ENCODE measurements around the gene PIGB.
A peak's percentile ranks its signal among the peaks of the same experiment; 100 is the strongest.
"Not testable (repeated sequence)": the region's sequence is repeated elsewhere in the genome, so short reads cannot be mapped to it uniquely, and the experiment has no call there.

PIGB gene

DNA sequence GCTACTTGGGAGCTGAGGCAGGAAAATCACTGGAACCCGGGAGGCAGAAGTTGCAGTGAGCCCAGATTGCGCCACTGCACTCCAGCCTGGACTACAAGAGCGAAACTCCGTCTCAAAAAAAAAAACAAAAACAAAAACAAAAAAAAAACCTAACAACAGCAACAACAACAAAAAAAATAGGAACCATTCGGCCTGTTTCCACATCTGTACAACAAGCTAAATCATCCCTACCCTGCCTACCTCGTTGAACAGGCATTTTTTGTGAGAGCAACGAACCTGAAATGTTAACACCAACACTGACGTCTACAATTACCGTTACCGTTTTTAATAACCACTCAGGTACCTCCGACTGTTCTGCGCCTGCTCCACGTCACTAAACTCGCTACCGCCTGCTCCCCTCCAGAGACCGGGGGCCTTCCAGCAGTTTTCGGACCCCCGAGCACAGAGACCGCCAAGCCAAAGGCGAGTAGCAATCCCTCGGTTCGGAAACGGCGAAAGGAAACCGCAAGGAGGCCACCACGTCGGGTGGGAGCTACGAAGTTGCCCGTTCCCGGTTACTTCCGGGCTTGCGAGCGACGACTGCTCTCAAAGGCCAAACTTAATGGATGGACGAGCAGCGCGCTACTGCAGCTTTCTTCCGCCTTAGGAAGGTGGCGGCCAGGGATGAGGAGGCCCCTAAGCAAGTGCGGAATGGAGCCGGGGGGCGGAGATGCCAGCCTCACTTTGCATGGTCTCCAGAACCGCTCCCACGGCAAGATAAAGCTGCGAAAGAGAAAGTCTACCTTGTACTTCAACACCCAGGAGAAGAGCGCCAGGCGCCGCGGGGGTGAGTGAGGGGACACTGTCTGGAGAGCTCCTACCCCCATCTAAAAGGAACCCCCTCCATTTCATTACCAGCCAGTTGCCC, at the start of gene PIGB, which contains the start of gene PIGBOS1:
Gene PIGB (plus strand): TSS at position 635 of the 907 bp plus-strand sequence. CDS start 29 bp downstream, at position 664.
Gene PIGBOS1 (minus strand): TSS at position 536 of the 907 bp plus-strand sequence. CDS start 1,331 bp downstream, outside the sequence.
- Mint-ChIP-seq H3K4me3 (peak within 1 kb of the TSS; percentile 97), H3K36me3 (ENCODE audit: low read depth) (peaks cover 24% of the 10 kb centered on the region), H3K27me3 (ENCODE audit: low read depth) (no peaks in the 10 kb centered on the region), H3K9me3 (no peaks in the 10 kb centered on the region), H3K27ac (peak within 1 kb of the TSS; percentile 96), H3K4me1 (ENCODE audit: low read depth) (peaks cover 46% of the 10 kb centered on the region)

DNA sequence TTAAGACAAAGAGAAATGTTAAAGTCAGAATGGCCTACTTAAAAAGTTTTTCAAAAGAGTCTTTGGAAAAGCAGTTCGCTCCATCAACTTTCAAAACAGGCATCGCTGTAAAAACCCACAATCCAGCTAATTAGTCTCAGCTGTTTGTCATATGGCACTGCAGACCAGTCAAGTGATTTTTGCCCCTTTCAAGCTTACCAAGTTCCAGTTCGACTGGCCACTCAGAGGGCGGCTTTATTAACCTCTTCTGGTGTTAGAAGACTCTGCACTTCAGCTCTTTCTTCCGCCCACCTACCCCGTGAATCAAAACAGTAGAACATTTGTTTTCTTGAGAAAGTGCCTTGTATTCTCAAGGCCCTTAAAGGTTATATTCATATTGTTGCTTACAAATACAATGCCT, 48.7 kb upstream of the PIGB start:
- no peak overlapping the region for H3K27ac Mint-ChIP-seq
- peaks cover 66% of the 10 kb centered on the region for H3K4me1 Mint-ChIP-seq (ENCODE audit: low read depth)
- H3K4me3 Mint-ChIP-seq: no peak overlapping the region
- no peaks in the 10 kb centered on the region for H3K27me3 Mint-ChIP-seq (ENCODE audit: low read depth)
- H3K36me3 Mint-ChIP-seq (ENCODE audit: low read depth): peaks cover 43% of the 10 kb centered on the region
- H3K9me3 Mint-ChIP-seq: no peaks in the 10 kb centered on the region

DNA sequence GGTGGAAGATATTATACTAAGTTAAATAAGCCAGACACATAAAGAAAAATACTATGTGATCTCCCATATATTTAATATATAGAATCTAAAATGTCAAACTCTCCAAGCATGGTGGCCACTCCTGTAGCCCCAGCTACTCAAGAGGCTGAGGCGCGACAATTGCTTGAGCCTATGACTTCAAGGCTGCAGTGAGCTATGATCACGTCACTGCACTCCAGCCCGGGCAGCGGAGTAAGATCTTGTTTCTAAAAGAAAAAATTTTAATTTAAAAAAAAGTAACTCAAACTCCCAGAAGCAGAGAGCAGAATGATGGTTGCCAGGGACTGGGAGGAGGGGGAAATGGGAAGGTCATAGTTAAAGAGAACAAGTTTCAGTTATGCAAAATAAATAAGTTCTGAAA, 42.7 kb upstream of the PIGB start:
- peaks cover 71% of the 10 kb centered on the region for H3K4me1 Mint-ChIP-seq (ENCODE audit: low read depth)
- peak overlapping the region; percentile 53 for H3K4me3 Mint-ChIP-seq
- H3K27me3 Mint-ChIP-seq (ENCODE audit: low read depth): no peaks in the 10 kb centered on the region
- no peaks in the 10 kb centered on the region for H3K9me3 Mint-ChIP-seq
- H3K36me3 Mint-ChIP-seq (ENCODE audit: low read depth): peaks cover 29% of the 10 kb centered on the region
- peak overlapping the region; percentile 87 for H3K27ac Mint-ChIP-seq

DNA sequence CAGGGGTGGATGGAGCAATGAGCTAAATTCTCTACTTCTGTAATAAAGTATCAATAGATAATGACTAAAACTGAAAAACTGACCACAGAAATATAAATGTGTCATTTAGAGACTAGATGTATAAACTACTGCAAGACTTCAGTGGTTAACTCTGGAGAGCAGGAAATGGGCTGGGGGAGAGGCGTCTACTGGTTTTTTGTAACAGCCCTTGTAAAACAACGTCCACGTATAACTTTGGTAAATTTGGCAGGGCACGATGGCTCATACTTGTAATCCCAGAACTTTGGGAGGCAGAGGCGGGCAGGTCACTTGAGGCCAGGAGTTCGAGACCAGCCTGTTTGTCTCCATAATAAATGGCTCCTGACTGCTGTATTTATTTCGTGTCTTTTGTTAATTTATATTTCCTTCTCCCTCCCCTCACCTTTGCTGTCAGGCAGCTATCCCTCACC, 41.9 kb upstream of the PIGB start:
- H3K27ac Mint-ChIP-seq: peak overlapping the region; percentile 87
- no peaks in the 10 kb centered on the region for H3K27me3 Mint-ChIP-seq (ENCODE audit: low read depth)
- H3K36me3 Mint-ChIP-seq (ENCODE audit: low read depth): peaks cover 29% of the 10 kb centered on the region
- H3K4me1 Mint-ChIP-seq (ENCODE audit: low read depth): peaks cover 74% of the 10 kb centered on the region
- peak overlapping the region; percentile 56 for H3K4me3 Mint-ChIP-seq
- no peaks in the 10 kb centered on the region for H3K9me3 Mint-ChIP-seq

DNA sequence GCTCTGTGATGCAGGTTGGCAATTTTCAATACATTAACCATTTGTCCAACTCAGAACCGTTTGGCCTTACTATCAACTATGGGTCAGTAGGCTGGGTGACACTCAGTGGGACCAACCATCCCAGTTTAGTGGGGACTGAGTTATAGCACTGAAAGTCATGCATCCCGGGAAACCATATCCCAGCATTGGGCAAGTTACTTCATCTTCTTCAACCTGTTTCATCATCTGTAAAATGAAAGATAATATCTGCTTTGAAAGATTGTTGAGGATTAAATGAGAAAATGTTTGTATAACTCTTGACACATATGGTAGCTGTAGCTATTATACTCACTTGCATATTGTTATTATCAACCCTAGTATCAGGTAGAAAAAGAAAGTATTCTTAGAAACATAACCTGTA, 41.3 kb upstream of the PIGB start:
- peaks cover 27% of the 10 kb centered on the region for H3K36me3 Mint-ChIP-seq (ENCODE audit: low read depth)
- H3K27me3 Mint-ChIP-seq (ENCODE audit: low read depth): no peaks in the 10 kb centered on the region
- H3K4me3 Mint-ChIP-seq: peak overlapping the region; percentile 56
- H3K9me3 Mint-ChIP-seq: no peaks in the 10 kb centered on the region
- peak overlapping the region; percentile 87 for H3K27ac Mint-ChIP-seq
- peaks cover 77% of the 10 kb centered on the region for H3K4me1 Mint-ChIP-seq (ENCODE audit: low read depth)

DNA sequence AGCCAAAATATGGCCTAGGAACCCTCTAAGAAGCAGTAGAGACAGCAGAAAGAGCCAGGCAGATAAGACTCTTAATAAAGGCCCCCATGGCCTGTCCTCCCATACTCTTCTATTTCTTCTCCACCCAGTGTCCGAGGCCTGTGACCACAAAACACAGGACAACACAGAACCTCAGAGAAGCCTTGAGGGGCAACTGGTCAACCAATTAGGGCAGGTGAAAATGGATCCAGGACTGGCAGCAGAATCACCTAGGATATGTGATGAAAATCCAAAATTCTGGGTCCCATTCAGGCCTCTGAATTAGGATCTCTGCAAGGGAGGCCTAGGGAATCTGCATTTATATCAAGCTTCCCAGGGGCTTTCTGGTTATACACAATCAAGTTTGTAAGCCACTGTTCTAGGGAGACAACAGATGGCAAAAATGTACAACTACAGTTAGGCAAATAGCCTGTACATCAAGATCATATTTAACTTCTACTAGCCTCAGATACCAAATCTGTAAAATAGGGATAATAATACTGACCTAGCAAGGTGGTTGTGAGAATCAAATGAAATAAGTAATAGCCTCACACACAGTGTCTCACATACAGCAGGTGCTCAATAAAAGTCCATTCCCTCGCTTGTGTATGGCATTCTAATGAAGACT, 39.8 kb upstream of the PIGB start:
- peak overlapping the region; percentile 67 for H3K4me3 Mint-ChIP-seq
- H3K4me1 Mint-ChIP-seq (ENCODE audit: low read depth): peaks cover 78% of the 10 kb centered on the region
- no peaks in the 10 kb centered on the region for H3K9me3 Mint-ChIP-seq
- no peaks in the 10 kb centered on the region for H3K27me3 Mint-ChIP-seq (ENCODE audit: low read depth)
- peaks cover 19% of the 10 kb centered on the region for H3K36me3 Mint-ChIP-seq (ENCODE audit: low read depth)
- H3K27ac Mint-ChIP-seq: peak overlapping the region; percentile 97

DNA sequence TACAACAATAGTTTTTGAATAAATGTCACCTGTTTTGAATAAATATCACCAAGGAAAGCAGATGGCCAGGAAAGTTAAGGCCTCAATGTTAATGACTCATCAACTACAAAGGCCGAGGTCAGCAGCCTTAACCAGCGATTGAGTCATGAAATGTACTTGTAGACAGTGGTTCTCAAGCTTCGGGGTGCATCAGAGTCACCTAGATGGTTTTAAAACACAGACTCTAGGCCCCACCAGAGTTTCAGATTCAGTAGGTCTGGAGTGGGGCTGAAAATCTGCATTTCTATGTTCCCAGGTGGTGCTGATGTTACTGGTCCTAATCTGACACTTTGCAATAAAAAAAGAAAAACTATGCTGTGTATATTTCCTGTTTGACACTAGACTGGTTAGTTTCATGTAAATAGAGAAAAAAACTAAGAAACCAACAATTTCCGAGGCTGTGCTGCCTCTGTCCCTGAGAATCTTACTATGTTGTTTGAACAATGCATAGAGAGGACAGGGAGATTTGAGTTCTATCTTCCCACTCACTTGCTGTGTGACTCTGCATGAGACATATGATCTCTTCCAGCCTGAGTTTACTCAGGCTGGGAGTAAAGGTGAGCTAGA, 39.2 kb upstream of the PIGB start:
- Mint-ChIP-seq H3K27ac (peak overlapping the region; percentile 97), H3K27me3 (ENCODE audit: low read depth) (no peaks in the 10 kb centered on the region), H3K36me3 (ENCODE audit: low read depth) (peaks cover 20% of the 10 kb centered on the region), H3K4me3 (peak overlapping the region; percentile 67), H3K9me3 (no peaks in the 10 kb centered on the region), H3K4me1 (ENCODE audit: low read depth) (peaks cover 84% of the 10 kb centered on the region)

DNA sequence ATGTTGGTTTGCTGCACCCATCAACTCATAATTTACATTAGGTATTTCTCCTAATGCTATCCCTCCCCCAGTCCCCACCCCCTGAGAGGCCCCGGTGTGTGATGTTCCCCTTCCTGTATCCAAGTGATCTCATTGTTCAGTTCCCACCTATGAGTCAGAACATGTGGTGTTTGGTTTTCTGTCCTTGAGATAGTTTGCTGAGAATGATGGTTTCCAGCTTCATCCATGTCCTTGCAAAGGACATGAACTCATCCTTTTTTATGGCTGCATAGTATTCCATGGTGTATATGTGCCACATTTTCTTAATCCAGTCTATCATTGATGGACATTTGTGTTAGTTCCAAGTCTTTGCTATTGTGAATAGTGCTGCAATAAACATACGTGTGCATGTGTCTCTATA, 38.4 kb upstream of the PIGB start:
- H3K27ac Mint-ChIP-seq: peak overlapping the region; percentile 70
- not testable (repeated sequence) for H3K27me3 Mint-ChIP-seq (ENCODE audit: low read depth); H3K9me3 Mint-ChIP-seq
- H3K36me3 Mint-ChIP-seq (ENCODE audit: low read depth): peaks cover 15% of the 10 kb centered on the region
- H3K4me1 Mint-ChIP-seq (ENCODE audit: low read depth): peaks cover 87% of the 10 kb centered on the region
- H3K4me3 Mint-ChIP-seq: peak overlapping the region; percentile 40

DNA sequence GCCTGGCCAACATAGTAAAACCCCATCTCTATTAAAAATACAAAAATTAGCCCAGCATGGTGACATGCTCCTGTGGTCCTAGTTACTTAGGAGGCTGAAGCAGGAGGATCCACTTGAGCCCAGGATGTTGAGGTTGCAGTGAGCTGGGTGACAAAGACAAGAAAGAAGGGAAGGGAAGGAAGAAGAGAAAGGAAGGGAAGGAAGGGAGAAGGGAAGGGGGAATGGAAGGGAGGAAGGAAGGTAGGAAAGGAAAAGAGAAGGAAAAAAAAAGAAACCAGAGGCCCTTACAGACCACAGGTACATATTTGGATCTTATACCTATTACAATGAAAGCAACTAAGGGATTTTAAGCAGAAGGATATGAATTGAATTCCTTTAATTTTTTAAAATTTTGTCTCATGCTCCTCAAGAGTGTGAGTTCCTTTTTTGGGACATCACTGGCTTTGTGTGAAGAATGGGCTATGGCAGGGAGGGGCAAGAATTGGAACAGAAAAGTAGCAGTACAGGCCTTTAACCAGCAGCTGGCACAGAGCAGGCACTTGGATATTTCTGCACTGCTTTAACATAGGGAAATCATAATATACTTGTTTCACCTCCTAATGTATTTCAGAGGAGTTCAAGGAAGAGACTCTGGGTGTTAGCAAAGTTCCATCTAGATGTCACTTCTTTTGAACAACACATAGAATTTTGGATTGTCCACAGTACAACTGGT, 37.3 kb upstream of the PIGB start:
- peaks cover 23% of the 10 kb centered on the region for H3K36me3 Mint-ChIP-seq (ENCODE audit: low read depth)
- H3K4me3 Mint-ChIP-seq: peak overlapping the region; percentile 57
- peak overlapping the region; percentile 88 for H3K27ac Mint-ChIP-seq
- no peaks in the 10 kb centered on the region for H3K9me3 Mint-ChIP-seq
- H3K27me3 Mint-ChIP-seq (ENCODE audit: low read depth): no peaks in the 10 kb centered on the region
- H3K4me1 Mint-ChIP-seq (ENCODE audit: low read depth): peaks cover 91% of the 10 kb centered on the region

DNA sequence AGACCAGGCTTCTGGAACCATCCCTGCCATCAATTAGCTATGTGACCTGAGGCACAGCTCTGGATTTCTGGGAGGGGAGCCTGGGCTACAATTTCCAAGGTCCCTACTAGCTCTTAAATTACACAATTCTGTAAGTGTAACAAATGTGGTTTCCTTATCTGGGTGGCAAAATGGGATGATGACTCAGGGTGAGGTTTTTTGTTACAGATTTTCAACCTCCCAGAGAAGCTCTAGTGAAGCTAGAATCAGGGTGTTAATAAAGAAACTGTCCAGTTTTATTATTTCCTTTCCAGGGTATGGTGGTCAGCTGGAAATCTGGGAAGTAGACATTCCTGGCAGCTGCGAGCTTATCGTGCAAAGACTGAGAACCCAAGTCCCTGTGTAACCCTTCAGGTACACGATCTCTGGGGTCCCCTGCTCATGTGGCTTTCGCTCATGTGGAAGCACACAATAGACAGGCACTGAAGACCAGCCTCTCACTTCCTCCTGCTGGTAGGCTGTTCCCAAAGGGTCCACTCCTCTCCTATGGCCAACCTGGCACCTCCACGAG, 36.7 kb upstream of the PIGB start:
- Mint-ChIP-seq H3K36me3 (ENCODE audit: low read depth) (peaks cover 28% of the 10 kb centered on the region), H3K9me3 (no peaks in the 10 kb centered on the region), H3K27ac (peak overlapping the region; percentile 88), H3K27me3 (ENCODE audit: low read depth) (no peaks in the 10 kb centered on the region), H3K4me1 (ENCODE audit: low read depth) (peaks cover 88% of the 10 kb centered on the region), H3K4me3 (peak overlapping the region; percentile 57)

DNA sequence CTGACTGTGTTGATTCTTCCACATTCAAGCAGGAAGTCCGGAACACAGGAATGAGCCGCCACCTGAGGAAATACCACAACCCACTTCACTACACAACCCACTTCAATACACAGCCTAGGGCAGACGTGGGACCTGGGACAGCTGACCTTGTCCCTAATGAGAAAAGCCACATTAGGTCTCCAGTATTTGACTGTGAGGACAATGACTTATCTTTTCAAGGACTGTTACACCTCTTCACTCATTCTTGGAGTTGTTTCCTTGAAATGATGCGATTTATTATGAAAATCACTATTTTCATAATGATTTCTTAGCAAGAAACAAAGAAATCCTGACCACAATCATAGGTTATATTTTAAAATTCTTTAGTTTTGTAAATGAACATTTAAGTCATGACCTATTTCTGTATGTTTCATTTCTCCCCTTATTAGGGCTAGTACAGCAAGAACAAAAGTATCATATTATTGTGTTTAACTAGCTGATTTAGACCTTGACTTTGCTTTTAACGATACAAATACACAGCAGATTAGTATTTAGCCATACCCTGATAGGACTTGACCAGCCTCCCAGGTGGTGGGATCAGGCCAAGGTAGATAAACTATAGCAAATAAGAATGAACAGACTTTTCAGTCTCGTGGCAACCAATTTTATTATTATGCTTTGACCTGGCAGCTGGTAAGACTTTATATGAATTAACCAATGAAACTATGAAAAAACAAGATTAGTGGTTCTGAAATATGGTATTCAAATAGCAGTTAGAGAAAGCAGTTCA, 35.5 kb upstream of the PIGB start:
- Mint-ChIP-seq H3K9me3 (no peaks in the 10 kb centered on the region), H3K27ac (peak overlapping the region; percentile 88), H3K4me1 (ENCODE audit: low read depth) (peaks cover 88% of the 10 kb centered on the region), H3K4me3 (peak overlapping the region; percentile 25), H3K36me3 (ENCODE audit: low read depth) (peaks cover 30% of the 10 kb centered on the region), H3K27me3 (ENCODE audit: low read depth) (no peaks in the 10 kb centered on the region)

DNA sequence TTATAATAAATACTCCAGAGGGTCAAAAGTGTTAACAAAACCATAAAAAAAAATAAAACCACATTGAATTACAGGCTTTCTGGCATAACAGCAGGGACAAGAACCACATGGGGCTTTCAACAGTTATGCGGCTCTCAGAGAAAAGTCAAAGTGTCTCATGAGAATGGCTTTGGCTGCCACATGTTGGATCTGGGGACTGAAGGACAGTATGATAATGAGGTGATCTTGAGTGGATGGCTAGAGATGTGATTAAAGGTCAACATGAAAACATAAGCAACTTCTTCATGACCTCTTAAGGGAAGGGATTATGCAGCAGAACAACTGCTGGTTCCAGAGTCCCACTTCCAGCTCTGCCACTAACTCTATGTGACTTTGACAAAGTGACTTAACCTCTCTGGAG, 34.6 kb upstream of the PIGB start:
- Mint-ChIP-seq H3K4me3 (no peak overlapping the region), H3K27me3 (ENCODE audit: low read depth) (no peaks in the 10 kb centered on the region), H3K4me1 (ENCODE audit: low read depth) (peaks cover 85% of the 10 kb centered on the region), H3K9me3 (no peaks in the 10 kb centered on the region), H3K36me3 (ENCODE audit: low read depth) (peaks cover 27% of the 10 kb centered on the region), H3K27ac (no peak overlapping the region)

DNA sequence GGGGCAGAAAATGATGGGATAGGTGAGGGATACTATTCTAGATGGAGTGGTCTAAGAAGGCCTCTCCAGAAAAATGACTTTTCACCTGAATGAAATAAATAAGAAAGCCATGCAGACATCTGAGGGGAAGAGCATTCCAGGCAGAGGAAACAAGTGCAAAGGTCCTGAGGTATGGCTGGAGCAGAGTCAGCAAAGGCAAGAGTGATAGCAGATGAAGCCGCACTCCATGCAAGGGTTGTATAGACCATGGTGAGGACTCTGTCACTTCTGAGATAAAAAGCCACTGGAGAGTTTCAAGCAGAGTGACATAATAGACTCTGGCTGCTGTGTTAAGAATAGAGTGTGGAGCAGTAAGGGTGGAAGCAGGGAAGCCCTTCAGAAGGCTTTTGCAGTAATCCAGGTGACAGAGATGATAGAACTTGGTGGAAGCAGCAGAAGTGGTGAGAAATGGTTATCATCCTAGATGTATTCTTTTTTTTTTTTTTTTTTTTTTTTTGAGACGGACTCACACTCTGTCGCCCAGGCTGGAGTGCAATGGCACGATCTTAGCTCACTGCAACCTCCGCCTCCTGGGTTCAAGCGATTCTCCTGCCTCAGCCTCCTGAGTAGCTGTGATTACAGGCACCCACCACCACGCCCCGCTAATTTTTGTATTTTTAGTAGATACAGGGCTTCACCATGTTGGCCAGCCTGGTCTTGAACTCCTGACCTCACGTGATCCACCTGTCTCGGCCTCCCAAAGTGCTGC, 32.4 kb upstream of the PIGB start:
- Mint-ChIP-seq H3K36me3 (ENCODE audit: low read depth) (peaks cover 24% of the 10 kb centered on the region), H3K4me3 (peak overlapping the region; percentile 11), H3K27ac (peak overlapping the region; percentile 28), H3K4me1 (ENCODE audit: low read depth) (peaks cover 70% of the 10 kb centered on the region)
- not testable (repeated sequence) for H3K27me3 Mint-ChIP-seq (ENCODE audit: low read depth); H3K9me3 Mint-ChIP-seq

Data from T-helper 1 cell treated with Interleukin-12 subunit alpha and Interleukin-12 subunit beta and Interleukin-4 antibody, amounts not matched to agents 30 μg/mL and 1 μg/mL, for 36 hours (primary cell).